ENCODE measurements around the gene DCUN1D1. TPM values are rescaled to one million over a fixed set of nuclear protein-coding genes. Genes with fewer than 3 reads are reported as not detected.

The DCUN1D1 gene
- total and polyA plus RNA-seq, 10 of the 15 experiments (the other 5 are each of a cell fraction or from before 2014, with no cell fraction given): 19.8 to 47.4 (median 30.8) TPM

DNA sequence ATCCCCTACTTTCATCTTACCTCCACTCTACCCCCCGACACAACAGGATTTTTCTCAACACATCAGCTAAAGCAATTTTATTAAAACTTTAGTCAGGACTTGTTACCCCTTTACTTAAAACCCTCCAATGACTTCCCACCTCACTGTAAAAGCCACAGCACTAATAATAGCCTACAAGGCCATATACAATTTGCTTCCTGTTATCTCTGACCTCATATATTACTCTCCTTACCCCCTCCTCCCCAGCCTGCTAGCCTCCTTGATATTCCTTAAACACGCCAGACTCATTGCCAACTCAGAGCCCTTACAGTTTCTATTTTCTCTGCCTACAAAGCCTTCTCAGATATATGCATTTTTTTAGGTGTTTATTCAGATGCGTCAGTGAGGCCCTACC, 54.4 kb downstream of the DCUN1D1 start:
- 95% methylated on average over 3 of the region's 3 CpGs for WGBS (ENCODE audit: insufficient coverage, insufficient replicate concordance, low lambda C conversion rate, missing lambda C conversion rate)
- Histone ChIP-seq H3K27me3 (replicated peaks in 1 of 2; ENCODE audit: control insufficient read depth in 2 of 2, insufficient read depth in 2 of 2, low read length in 1 of 2) (no peaks in the 10 kb centered on the region), H3K79me2 (ENCODE audit: control insufficient read depth, insufficient read depth, low read length) (no peaks in the 10 kb centered on the region), H3K4me1 (ENCODE audit: control insufficient read depth, insufficient read depth, low read length) (peaks cover 9% of the 10 kb centered on the region; the same call in 1 of the 2 replicates), H3K9me3 (replicated peaks; ENCODE audit: control insufficient read depth, insufficient read depth, low read length) (no peaks in the 10 kb centered on the region), H3K9ac (ENCODE audit: control insufficient read depth, insufficient read depth, low read length) (no peak overlapping the region), H3K4me3 (no peak overlapping the region), H3K27ac (ENCODE audit: control insufficient read depth, insufficient read depth) (peak overlapping the region; percentile 14; the same call in 1 of the 2 replicates), H3K4me2 (ENCODE audit: control insufficient read depth, insufficient read depth) (peak overlapping the region; percentile 36; the same call in 1 of the 2 replicates), H4K20me1 (ENCODE audit: control insufficient read depth, insufficient read depth) (no peaks in the 10 kb centered on the region), H3K36me3 (ENCODE audit: control insufficient read depth in 2 of 2, insufficient read depth in 2 of 2, low read length in 1 of 2) (peaks cover 0 to under 1% of the 10 kb centered on the region in 2 experiments; a peak in 1 of 4 replicates), H2AFZ (ENCODE audit: control insufficient read depth, low read depth, low read length) (peak overlapping the region; percentile 20; the same call in 1 of the 2 replicates)
- ChIA-PET CTCF (interaction anchor here (0.5 to 2.1 kb wide), 3 partner anchors 16 to 242 kb away, joined by 3 to 8 read pairs (median 3); no protein-coding TSS in a partner anchor), SMC1A (ENCODE audit: uncharacterized antibody, unreplicated experiment) (interaction anchor here (0.6 to 3.5 kb wide), 16 partner anchors 10 to 236 kb away, joined by 3 to 34 read pairs (median 4); no protein-coding TSS in a partner anchor), RAD21 (ENCODE audit: unreplicated experiment) (interaction anchor here (0.9 to 2.7 kb wide), 8 partner anchors 10 to 210 kb away, joined by 3 to 20 read pairs (median 4); no protein-coding TSS in a partner anchor), POLR2A (interaction anchor here (1.1 to 1.2 kb wide), 4 partner anchors 10 to 128 kb away, joined by 3 to 5 read pairs (median 4); no protein-coding TSS in a partner anchor)
- no TSS peak for BruUV-seq (replicated peaks)
- in situ Hi-C loops (cut with MboI): no loop called here
- DNase-seq (ENCODE audit: low read depth, low spot score) (no peak), ATAC-seq (peak; percentile 63), FAIRE-seq (no peak)
- intact Hi-C loops (cut with micrococcal nuclease; ENCODE audit: unreplicated experiment): no loop called here
- TF ChIP-seq GABPA (IDR thresholded peaks at IDR 0.05; ENCODE audit: low read depth) (no peak), LARP7 (IDR thresholded peaks at IDR 0.05) (no peak), CBX3 (IDR thresholded peaks at IDR 0.05; ENCODE audit: borderline replicate concordance, low read depth) (no peak), POU2F2 (IDR thresholded peaks at IDR 0.05; ENCODE audit: borderline replicate concordance, low read depth, low read length) (no peak), SUPT20H (IDR thresholded peaks at IDR 0.05; ENCODE audit: borderline replicate concordance, control insufficient read depth, low read depth, low read length) (no peak), BRCA1 (IDR thresholded peaks at IDR 0.05; ENCODE audit: low read depth, low read length) (no peak), CEBPB (IDR thresholded peaks at IDR 0.05; ENCODE audit: borderline replicate concordance in 1 of 2, low read depth in 2 of 2, low read length in 2 of 2) (0 out of 4 replicates have a peak, but pooled peaks of 1 of the 2 experiments have one; percentile 1), ATF7 (IDR thresholded peaks at IDR 0.05; ENCODE audit: low read depth) (peak; percentile 74), TCF3 (IDR thresholded peaks at IDR 0.05; ENCODE audit: borderline replicate concordance, insufficient read depth, low read depth, low read length) (no peak), DPF2 (IDR thresholded peaks at IDR 0.05) (no peak), ZNF217 (IDR thresholded peaks at IDR 0.05) (0 out of 2 replicates have a peak, but pooled peaks have one; percentile 6), CREM (IDR thresholded peaks at IDR 0.05; ENCODE audit: low read depth) (no peak), RFX5 (IDR thresholded peaks at IDR 0.05; ENCODE audit: low read depth, low read length) (no peak), HDAC6 (IDR thresholded peaks at IDR 0.05; ENCODE audit: unreplicated experiment) (no peak)
- TF ChIP-seq, protein P1, sequence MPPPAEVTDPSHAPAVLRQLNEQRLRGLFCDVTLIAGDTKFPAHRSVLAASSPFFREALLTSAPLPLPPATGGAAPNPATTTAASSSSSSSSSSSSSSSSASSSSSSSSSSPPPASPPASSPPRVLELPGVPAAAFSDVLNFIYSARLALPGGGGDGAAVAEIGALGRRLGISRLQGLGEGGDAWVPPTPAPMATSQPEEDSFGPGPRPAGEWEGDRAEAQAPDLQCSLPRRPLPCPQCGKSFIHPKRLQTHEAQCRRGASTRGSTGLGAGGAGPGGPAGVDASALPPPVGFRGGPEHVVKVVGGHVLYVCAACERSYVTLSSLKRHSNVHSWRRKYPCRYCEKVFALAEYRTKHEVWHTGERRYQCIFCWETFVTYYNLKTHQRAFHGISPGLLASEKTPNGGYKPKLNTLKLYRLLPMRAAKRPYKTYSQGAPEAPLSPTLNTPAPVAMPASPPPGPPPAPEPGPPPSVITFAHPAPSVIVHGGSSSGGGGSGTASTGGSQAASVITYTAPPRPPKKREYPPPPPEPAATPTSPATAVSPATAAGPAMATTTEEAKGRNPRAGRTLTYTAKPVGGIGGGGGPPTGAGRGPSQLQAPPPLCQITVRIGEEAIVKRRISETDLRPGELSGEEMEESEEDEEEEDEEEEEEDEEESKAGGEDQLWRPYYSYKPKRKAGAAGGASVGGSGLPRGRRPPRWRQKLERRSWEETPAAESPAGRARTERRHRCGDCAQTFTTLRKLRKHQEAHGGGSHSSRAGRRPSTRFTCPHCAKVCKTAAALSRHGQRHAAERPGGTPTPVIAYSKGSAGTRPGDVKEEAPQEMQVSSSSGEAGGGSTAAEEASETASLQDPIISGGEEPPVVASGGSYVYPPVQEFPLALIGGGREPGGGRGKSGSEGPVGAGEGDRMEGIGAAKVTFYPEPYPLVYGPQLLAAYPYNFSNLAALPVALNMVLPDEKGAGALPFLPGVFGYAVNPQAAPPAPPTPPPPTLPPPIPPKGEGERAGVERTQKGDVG (CRISPR knock-in tag; IDR thresholded peaks at IDR 0.05): no peak
- TF ChIP-seq, protein P2, sequence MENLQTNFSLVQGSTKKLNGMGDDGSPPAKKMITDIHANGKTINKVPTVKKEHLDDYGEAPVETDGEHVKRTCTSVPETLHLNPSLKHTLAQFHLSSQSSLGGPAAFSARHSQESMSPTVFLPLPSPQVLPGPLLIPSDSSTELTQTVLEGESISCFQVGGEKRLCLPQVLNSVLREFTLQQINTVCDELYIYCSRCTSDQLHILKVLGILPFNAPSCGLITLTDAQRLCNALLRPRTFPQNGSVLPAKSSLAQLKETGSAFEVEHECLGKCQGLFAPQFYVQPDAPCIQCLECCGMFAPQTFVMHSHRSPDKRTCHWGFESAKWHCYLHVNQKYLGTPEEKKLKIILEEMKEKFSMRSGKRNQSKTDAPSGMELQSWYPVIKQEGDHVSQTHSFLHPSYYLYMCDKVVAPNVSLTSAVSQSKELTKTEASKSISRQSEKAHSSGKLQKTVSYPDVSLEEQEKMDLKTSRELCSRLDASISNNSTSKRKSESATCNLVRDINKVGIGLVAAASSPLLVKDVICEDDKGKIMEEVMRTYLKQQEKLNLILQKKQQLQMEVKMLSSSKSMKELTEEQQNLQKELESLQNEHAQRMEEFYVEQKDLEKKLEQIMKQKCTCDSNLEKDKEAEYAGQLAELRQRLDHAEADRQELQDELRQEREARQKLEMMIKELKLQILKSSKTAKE (IDR thresholded peaks at IDR 0.05; ENCODE audit: low read depth, poor library complexity, severe bottlenecking): no peak
- TF ChIP-seq, protein P3, sequence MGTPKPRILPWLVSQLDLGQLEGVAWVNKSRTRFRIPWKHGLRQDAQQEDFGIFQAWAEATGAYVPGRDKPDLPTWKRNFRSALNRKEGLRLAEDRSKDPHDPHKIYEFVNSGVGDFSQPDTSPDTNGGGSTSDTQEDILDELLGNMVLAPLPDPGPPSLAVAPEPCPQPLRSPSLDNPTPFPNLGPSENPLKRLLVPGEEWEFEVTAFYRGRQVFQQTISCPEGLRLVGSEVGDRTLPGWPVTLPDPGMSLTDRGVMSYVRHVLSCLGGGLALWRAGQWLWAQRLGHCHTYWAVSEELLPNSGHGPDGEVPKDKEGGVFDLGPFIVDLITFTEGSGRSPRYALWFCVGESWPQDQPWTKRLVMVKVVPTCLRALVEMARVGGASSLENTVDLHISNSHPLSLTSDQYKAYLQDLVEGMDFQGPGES (IDR thresholded peaks at IDR 0.05): no peak
- TF ChIP-seq, protein P4, sequence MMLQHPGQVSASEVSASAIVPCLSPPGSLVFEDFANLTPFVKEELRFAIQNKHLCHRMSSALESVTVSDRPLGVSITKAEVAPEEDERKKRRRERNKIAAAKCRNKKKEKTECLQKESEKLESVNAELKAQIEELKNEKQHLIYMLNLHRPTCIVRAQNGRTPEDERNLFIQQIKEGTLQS (IDR thresholded peaks at IDR 0.05; ENCODE audit: borderline replicate concordance, extremely low read depth, low read depth, low read length): no peak
